ENCODE measurements around the gene MSH5. TPM values are rescaled to one million over a fixed set of nuclear protein-coding genes. Genes with fewer than 3 reads are reported as not detected.
A peak's percentile ranks its signal among the peaks of the same experiment; 100 is the strongest.

MSH5 gene
- polyA plus RNA-seq, 3 donors: 0.58 to 31.2 (median 1.9) TPM

- no peak for DNase-seq
- H3K9me3 ChIP-seq (replicated peaks in 1 of 2; ENCODE audit: control insufficient read depth in 1 of 2, insufficient read depth in 1 of 2, low read length in 2 of 2): no peaks in the 10 kb centered on the region
- H3K9ac ChIP-seq (ENCODE audit: insufficient read depth, low read length, poor library complexity, severe bottlenecking): peak overlapping the region; percentile 89
- WGBS (ENCODE audit: insufficient coverage): 91% methylated on average over 4 of the region's 4 CpGs
- peak overlapping the region; percentile 94 for H3K4me2 ChIP-seq (replicated peaks; ENCODE audit: extremely low read depth, low read length, poor library complexity, severe bottlenecking)
- peak overlapping the region in 1 of 3 experiments; percentile 100 for H3K4me3 ChIP-seq (replicated peaks in 1 of 3; ENCODE audit: low read depth in 2 of 3, low read length in 3 of 3)
- H3K4me1 ChIP-seq (ENCODE audit: control insufficient read depth in 1 of 2, insufficient read depth in 2 of 2, low read length in 2 of 2): peaks cover 67 to 80% of the 10 kb centered on the region in 2 donors
- H3K27ac Mint-ChIP-seq: peak overlapping the region; percentile 95 to 100 (median 99)
- peaks cover 48% of the 10 kb centered on the region for H4K20me1 ChIP-seq (ENCODE audit: insufficient read depth, low read length)
- peaks cover 79% of the 10 kb centered on the region for H3K79me2 ChIP-seq (ENCODE audit: insufficient read depth, low read length)
- peak overlapping the region; percentile 75 to 99 for H3K4me3 Mint-ChIP-seq
- H3K27ac ChIP-seq (ENCODE audit: low read depth in 1 of 2, low read length in 2 of 2): peak overlapping the region; percentile 91 to 99
- H3K9me3 Mint-ChIP-seq: peaks cover 0 to 2% (median 0%) of the 10 kb centered on the region in 7 donors
- intact Hi-C loops (cut with micrococcal nuclease): loop anchor here (5.0 to 10.0 kb wide), 3 partner anchors 34 to 189 kb away; partner anchors contain the start of genes ATP6V1G2 (in 1 of the 2), DDX39B (in 1 of the 2), NFKBIL1 (in 1 of the 2) and VARS1 (in 1 of the 2)
- peaks cover 61% of the 10 kb centered on the region for H3K4me1 Mint-ChIP-seq
- peaks cover 39 to 40% of the 10 kb centered on the region in 2 donors for H3K36me3 ChIP-seq (replicated peaks in 1 of 2; ENCODE audit: control insufficient read depth in 1 of 2, insufficient read depth in 2 of 2, low read length in 2 of 2)
- H3K27me3 ChIP-seq (ENCODE audit: control insufficient read depth in 2 of 2, insufficient read depth in 2 of 2, low read length in 2 of 2): no peaks in the 10 kb centered on the region
- TF ChIP-seq, protein P1, sequence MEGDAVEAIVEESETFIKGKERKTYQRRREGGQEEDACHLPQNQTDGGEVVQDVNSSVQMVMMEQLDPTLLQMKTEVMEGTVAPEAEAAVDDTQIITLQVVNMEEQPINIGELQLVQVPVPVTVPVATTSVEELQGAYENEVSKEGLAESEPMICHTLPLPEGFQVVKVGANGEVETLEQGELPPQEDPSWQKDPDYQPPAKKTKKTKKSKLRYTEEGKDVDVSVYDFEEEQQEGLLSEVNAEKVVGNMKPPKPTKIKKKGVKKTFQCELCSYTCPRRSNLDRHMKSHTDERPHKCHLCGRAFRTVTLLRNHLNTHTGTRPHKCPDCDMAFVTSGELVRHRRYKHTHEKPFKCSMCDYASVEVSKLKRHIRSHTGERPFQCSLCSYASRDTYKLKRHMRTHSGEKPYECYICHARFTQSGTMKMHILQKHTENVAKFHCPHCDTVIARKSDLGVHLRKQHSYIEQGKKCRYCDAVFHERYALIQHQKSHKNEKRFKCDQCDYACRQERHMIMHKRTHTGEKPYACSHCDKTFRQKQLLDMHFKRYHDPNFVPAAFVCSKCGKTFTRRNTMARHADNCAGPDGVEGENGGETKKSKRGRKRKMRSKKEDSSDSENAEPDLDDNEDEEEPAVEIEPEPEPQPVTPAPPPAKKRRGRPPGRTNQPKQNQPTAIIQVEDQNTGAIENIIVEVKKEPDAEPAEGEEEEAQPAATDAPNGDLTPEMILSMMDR (IDR thresholded peaks at IDR 0.05): no peak
- peaks cover 40 to 47% of the 10 kb centered on the region in 2 donors for H3K36me3 Mint-ChIP-seq
- H3K27me3 Mint-ChIP-seq (ENCODE audit: low read depth in 3 of 3): peaks cover 0 to 5% (median 0%) of the 10 kb centered on the region in 3 donors
- no peak overlapping the region for H2AFZ ChIP-seq (ENCODE audit: insufficient read depth, low read depth, low read length, poor library complexity, severe bottlenecking)
These were observed 6.1 kb upstream of the MSH5 start for GRCh38 chr6:31733734-31734133.

DNA sequence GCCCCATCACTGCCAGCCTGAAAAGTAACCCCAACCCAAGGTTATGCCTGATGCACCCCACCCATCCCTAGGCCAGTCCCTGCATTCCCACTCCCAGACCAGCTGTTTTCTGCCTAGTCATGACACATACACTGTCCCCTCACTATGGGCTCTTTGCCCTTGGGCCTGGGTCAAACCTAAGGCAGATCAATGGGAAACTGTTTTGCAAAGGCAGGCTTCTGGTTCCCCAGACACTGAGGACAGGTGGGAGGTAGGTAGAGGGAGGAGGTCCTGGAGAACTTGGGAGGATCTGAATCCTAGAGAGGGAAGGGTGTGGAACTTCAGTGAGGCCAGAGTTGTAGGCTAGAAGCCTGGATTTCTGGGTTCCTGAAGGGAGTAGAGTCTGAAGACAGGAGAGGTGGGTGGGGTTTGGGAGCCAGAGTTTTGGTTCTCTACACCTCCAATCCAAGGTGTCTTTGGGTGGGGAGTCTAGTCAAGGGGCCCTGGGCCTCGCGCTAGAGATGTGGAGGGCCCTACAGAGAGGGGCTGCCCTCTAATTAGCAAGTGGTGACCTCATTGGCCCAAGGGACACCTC, 5.5 kb upstream of the MSH5 start:
- no CpG with 5 or more reads among the region's 2 CpGs for WGBS (ENCODE audit: insufficient coverage)
- H3K9ac ChIP-seq (ENCODE audit: insufficient read depth, low read length, poor library complexity, severe bottlenecking): peak overlapping the region; percentile 89
- Mint-ChIP-seq H3K4me3 (peak overlapping the region; percentile 99 to 100), H3K27ac (peak overlapping the region; percentile 95 to 100 (median 99)), H3K36me3 (peaks cover 40 to 47% of the 10 kb centered on the region in 2 donors), H3K27me3 (ENCODE audit: low read depth in 3 of 3) (peaks cover 0 to 5% (median 0%) of the 10 kb centered on the region in 3 donors), H3K9me3 (peaks cover 0 to 2% (median 0%) of the 10 kb centered on the region in 7 donors), H3K4me1 (peaks cover 61% of the 10 kb centered on the region)
- intact Hi-C loops (cut with micrococcal nuclease): loop anchor here (5.0 to 10.0 kb wide), 3 partner anchors 33 to 190 kb away; partner anchors contain the start of genes ATP6V1G2 (in 1 of the 2), DDX39B (in 1 of the 2), NFKBIL1 (in 1 of the 2) and VARS1 (in 1 of the 2)
- H3K4me2 ChIP-seq (replicated peaks; ENCODE audit: extremely low read depth, low read length, poor library complexity, severe bottlenecking): peak overlapping the region; percentile 94
- H3K4me3 ChIP-seq (replicated peaks in 1 of 3; ENCODE audit: low read depth in 2 of 3, low read length in 3 of 3): peak overlapping the region; percentile 74 to 100 (median 96)
- H4K20me1 ChIP-seq (ENCODE audit: insufficient read depth, low read length): peaks cover 48% of the 10 kb centered on the region
- H2AFZ ChIP-seq (ENCODE audit: insufficient read depth, low read depth, low read length, poor library complexity, severe bottlenecking): no peak overlapping the region
- no peak for DNase-seq
- peaks cover 68 to 80% of the 10 kb centered on the region in 2 donors for H3K4me1 ChIP-seq (ENCODE audit: control insufficient read depth in 1 of 2, insufficient read depth in 2 of 2, low read length in 2 of 2)
- TF ChIP-seq, protein P1 (IDR thresholded peaks at IDR 0.05): no peak
- H3K9me3 ChIP-seq (replicated peaks in 1 of 2; ENCODE audit: control insufficient read depth in 1 of 2, insufficient read depth in 1 of 2, low read length in 2 of 2): no peaks in the 10 kb centered on the region
- H3K36me3 ChIP-seq (replicated peaks in 1 of 2; ENCODE audit: control insufficient read depth in 1 of 2, insufficient read depth in 2 of 2, low read length in 2 of 2): peaks cover 39 to 40% of the 10 kb centered on the region in 2 donors
- peaks cover 76% of the 10 kb centered on the region for H3K79me2 ChIP-seq (ENCODE audit: insufficient read depth, low read length)
- peak overlapping the region; percentile 91 to 99 for H3K27ac ChIP-seq (ENCODE audit: low read depth in 1 of 2, low read length in 2 of 2)
- H3K27me3 ChIP-seq (ENCODE audit: control insufficient read depth in 2 of 2, insufficient read depth in 2 of 2, low read length in 2 of 2): no peaks in the 10 kb centered on the region
